Measurements from ENCODE around the gene CIT. TPM values are rescaled to one million over a fixed set of nuclear protein-coding genes. Genes with fewer than 3 reads are reported as not detected.
"Not testable (repeated sequence)": the region's sequence is repeated elsewhere in the genome, so short reads cannot be mapped to it uniquely, and the experiment has no call there.

The CIT gene
- total and polyA plus RNA-seq, 2 donors (not counting 1 experiment from before 2014, with no cell fraction given), result 6.8 to 25.4 TPM

- no peak for DNase-seq (ENCODE audit: low read depth in 2 of 2)
- H3K27me3 ChIP-seq (ENCODE audit: control insufficient read depth, insufficient read depth, low read length), result no peaks in the 10 kb centered on the region
- H3K36me3 ChIP-seq (ENCODE audit: control insufficient read depth, insufficient read depth, low read length), result no peaks in the 10 kb centered on the region
- TF ChIP-seq EZH2 (IDR thresholded peaks at IDR 0.05; ENCODE audit: low read length, missing control alignments), result no peak
- no peak for TF ChIP-seq CTCF (conservative IDR thresholded peaks at IDR 0.05 in 1 of 2, IDR thresholded peaks at IDR 0.05 in 1 of 2; ENCODE audit: low read depth in 1 of 2, low read length in 2 of 2)
- H3K4me3 ChIP-seq (replicated peaks in 1 of 4; ENCODE audit: control extremely low read depth in 1 of 4, insufficient read depth in 1 of 4, low read depth in 3 of 4, low read length in 4 of 4), result no peak overlapping the region
- H2AFZ ChIP-seq (ENCODE audit: low read length), result no peak overlapping the region
- no peaks in the 10 kb centered on the region for H3K79me2 ChIP-seq (ENCODE audit: control insufficient read depth, insufficient read depth, low read length)
- H3K9ac ChIP-seq (ENCODE audit: insufficient read depth, low read length), result no peak overlapping the region
- no peaks in the 10 kb centered on the region for H3K4me1 ChIP-seq (ENCODE audit: control insufficient read depth, extremely low read depth, insufficient read depth, low read length)
- no peak overlapping the region for H3K4me2 ChIP-seq (ENCODE audit: extremely low read depth, insufficient read depth, low read length)
- H3K27ac ChIP-seq (ENCODE audit: insufficient read depth, low read length), result no peak overlapping the region
- no peaks in the 10 kb centered on the region for H4K20me1 ChIP-seq (ENCODE audit: control insufficient read depth, extremely low read depth, insufficient read depth, low read length)
- no peaks in the 10 kb centered on the region for H3K9me3 ChIP-seq (ENCODE audit: control insufficient read depth, insufficient read depth, low read depth, low read length)
Observed at GRCh38 chr12:119901670-119902069, 24.6 kb upstream of the CIT start.

DNA sequence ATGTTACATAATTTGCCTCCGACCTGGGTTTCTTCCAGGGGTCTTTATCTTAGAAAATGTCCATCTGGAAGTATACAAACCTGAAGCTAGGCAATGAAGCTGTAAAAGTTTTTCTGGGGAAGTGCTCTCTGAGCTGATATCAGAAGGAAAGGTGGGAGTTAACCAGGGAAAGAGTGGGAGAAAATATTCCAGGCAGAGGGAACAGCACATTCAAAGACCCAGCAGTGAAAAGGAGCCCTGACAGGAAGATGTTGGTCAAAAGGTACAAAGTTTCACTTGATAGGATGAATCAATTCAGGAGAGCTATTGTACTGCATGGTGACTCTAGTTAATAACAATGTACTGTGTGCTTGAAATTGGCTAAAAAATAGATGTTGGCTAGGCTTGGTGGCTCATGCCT is 17.8 kb upstream of the CIT start:
- no peak for DNase-seq (ENCODE audit: low read depth in 2 of 2)
- Histone ChIP-seq H2AFZ (ENCODE audit: low read length) (no peak overlapping the region), H4K20me1 (ENCODE audit: control insufficient read depth, extremely low read depth, insufficient read depth, low read length) (no peaks in the 10 kb centered on the region)

GRCh38 chr12:119892611-119893010 is 15.5 kb upstream of the CIT start:
- H3K9me3 ChIP-seq (ENCODE audit: control insufficient read depth, insufficient read depth, low read depth, low read length); DNase-seq (ENCODE audit: low read depth in 2 of 2); H3K27ac ChIP-seq (ENCODE audit: insufficient read depth, low read length); H3K4me1 ChIP-seq (ENCODE audit: control insufficient read depth, extremely low read depth, insufficient read depth, low read length); H3K27me3 ChIP-seq (ENCODE audit: control insufficient read depth, insufficient read depth, low read length); H3K36me3 ChIP-seq (ENCODE audit: control insufficient read depth, insufficient read depth, low read length); H4K20me1 ChIP-seq (ENCODE audit: control insufficient read depth, extremely low read depth, insufficient read depth, low read length); H3K9ac ChIP-seq (ENCODE audit: insufficient read depth, low read length); H3K79me2 ChIP-seq (ENCODE audit: control insufficient read depth, insufficient read depth, low read length); H3K4me3 ChIP-seq (replicated peaks in 1 of 4; ENCODE audit: control extremely low read depth in 1 of 4, insufficient read depth in 1 of 4, low read depth in 3 of 4, low read length in 4 of 4); H3K4me2 ChIP-seq (ENCODE audit: extremely low read depth, insufficient read depth, low read length); H2AFZ ChIP-seq (ENCODE audit: low read length): not testable (repeated sequence)

More for the DNA sequence above, 17.8 kb upstream of the CIT start:
- no peak overlapping the region for H3K9ac ChIP-seq (ENCODE audit: insufficient read depth, low read length)
- H3K9me3 ChIP-seq (ENCODE audit: control insufficient read depth, insufficient read depth, low read depth, low read length), result no peaks in the 10 kb centered on the region
- H3K79me2 ChIP-seq (ENCODE audit: control insufficient read depth, insufficient read depth, low read length), result no peaks in the 10 kb centered on the region
- no peak overlapping the region for H3K27ac ChIP-seq (ENCODE audit: insufficient read depth, low read length)
- H3K27me3 ChIP-seq (ENCODE audit: control insufficient read depth, insufficient read depth, low read length), result no peaks in the 10 kb centered on the region
- no peak overlapping the region for H3K4me3 ChIP-seq (replicated peaks in 1 of 4; ENCODE audit: control extremely low read depth in 1 of 4, insufficient read depth in 1 of 4, low read depth in 3 of 4, low read length in 4 of 4)
- no peaks in the 10 kb centered on the region for H3K36me3 ChIP-seq (ENCODE audit: control insufficient read depth, insufficient read depth, low read length)
- H3K4me1 ChIP-seq (ENCODE audit: control insufficient read depth, extremely low read depth, insufficient read depth, low read length), result no peaks in the 10 kb centered on the region
- H3K4me2 ChIP-seq (ENCODE audit: extremely low read depth, insufficient read depth, low read length), result no peak overlapping the region
- no peak for TF ChIP-seq EZH2 (IDR thresholded peaks at IDR 0.05; ENCODE audit: low read length, missing control alignments)
- no peak for TF ChIP-seq CTCF (conservative IDR thresholded peaks at IDR 0.05 in 1 of 2, IDR thresholded peaks at IDR 0.05 in 1 of 2; ENCODE audit: low read depth in 1 of 2, low read length in 2 of 2)

Data from fibroblast of lung (primary cell).